Measurements from ENCODE around the gene SLC30A7.
"Not testable (repeated sequence)": the region's sequence is repeated elsewhere in the genome, so short reads cannot be mapped to it uniquely, and the experiment has no call there.

The SLC30A7 gene

GRCh38 chr1:100949515-100950158 is 53.7 kb downstream of the SLC30A7 start:
- not testable (repeated sequence) for H3K27me3 ChIP-seq (ENCODE audit: control insufficient read depth in 1 of 2, insufficient read depth in 2 of 2, low read length in 2 of 2); H3K9ac ChIP-seq (ENCODE audit: low read depth in 1 of 2, low read length in 2 of 2); H3K9me3 ChIP-seq (ENCODE audit: control insufficient read depth in 1 of 2, low read length in 2 of 2); H3K4me1 ChIP-seq (ENCODE audit: control insufficient read depth in 1 of 2, insufficient read depth in 2 of 2, low read length in 2 of 2); H3K27ac ChIP-seq (ENCODE audit: low read depth, low read length)
- H3K4me3 ChIP-seq (ENCODE audit: low read depth in 1 of 2, low read length in 2 of 2) = peak overlapping the region in 1 of 2 donors; percentile 24
- H3K36me3 ChIP-seq (ENCODE audit: control insufficient read depth in 1 of 2, insufficient read depth in 2 of 2, low read length in 2 of 2) = peaks cover 0 to 18% of the 10 kb centered on the region in 2 donors

DNA sequence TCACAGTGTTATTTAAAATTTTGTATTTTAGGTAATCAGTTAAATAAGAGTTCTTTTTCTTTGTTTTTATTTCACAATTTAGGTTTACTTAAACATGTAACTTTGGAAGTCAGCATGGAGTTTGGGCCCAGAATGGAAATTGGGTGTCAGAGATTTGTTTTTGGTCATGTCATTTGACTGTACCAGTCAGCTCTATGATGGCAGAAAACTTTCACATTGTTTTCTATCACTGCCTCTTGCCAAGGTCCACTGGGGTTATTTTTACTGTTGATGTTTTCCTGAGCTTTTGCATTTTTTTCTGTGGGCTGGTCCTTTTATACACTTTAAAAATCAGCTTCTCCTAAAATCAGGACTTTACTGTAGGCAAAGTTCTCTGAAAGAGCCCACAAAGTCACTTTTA is 54.4 kb downstream of the SLC30A7 start:
- H3K27ac ChIP-seq (ENCODE audit: low read depth, low read length) = no peak overlapping the region
- no peaks in the 10 kb centered on the region for H3K9me3 ChIP-seq (ENCODE audit: control insufficient read depth in 1 of 2, low read length in 2 of 2)
- no peaks in the 10 kb centered on the region for H3K27me3 ChIP-seq (ENCODE audit: control insufficient read depth in 1 of 2, insufficient read depth in 2 of 2, low read length in 2 of 2)
- no peak overlapping the region for H3K4me3 ChIP-seq (ENCODE audit: low read depth in 1 of 2, low read length in 2 of 2)
- H3K36me3 ChIP-seq (ENCODE audit: control insufficient read depth in 1 of 2, insufficient read depth in 2 of 2, low read length in 2 of 2) = peaks cover 0 to 18% of the 10 kb centered on the region in 2 donors
- H3K4me1 ChIP-seq (ENCODE audit: control insufficient read depth in 1 of 2, insufficient read depth in 2 of 2, low read length in 2 of 2) = peaks cover 0 to 9% of the 10 kb centered on the region in 2 donors
- no peak overlapping the region for H3K9ac ChIP-seq (ENCODE audit: low read depth in 1 of 2, low read length in 2 of 2)

GRCh38 chr1:100950781-100951180 is 54.9 kb downstream of the SLC30A7 start:
- Histone ChIP-seq H3K27me3 (ENCODE audit: control insufficient read depth in 1 of 2, insufficient read depth in 2 of 2, low read length in 2 of 2) (no peaks in the 10 kb centered on the region), H3K4me1 (ENCODE audit: control insufficient read depth in 1 of 2, insufficient read depth in 2 of 2, low read length in 2 of 2) (peaks cover 0 to 9% of the 10 kb centered on the region in 2 donors), H3K9me3 (ENCODE audit: control insufficient read depth in 1 of 2, low read length in 2 of 2) (no peaks in the 10 kb centered on the region), H3K4me3 (ENCODE audit: low read depth in 1 of 2, low read length in 2 of 2) (no peak overlapping the region), H3K9ac (ENCODE audit: low read depth in 1 of 2, low read length in 2 of 2) (no peak overlapping the region), H3K36me3 (ENCODE audit: control insufficient read depth in 1 of 2, insufficient read depth in 2 of 2, low read length in 2 of 2) (peaks cover 0 to 18% of the 10 kb centered on the region in 2 donors), H3K27ac (ENCODE audit: low read depth, low read length) (no peak overlapping the region)

DNA sequence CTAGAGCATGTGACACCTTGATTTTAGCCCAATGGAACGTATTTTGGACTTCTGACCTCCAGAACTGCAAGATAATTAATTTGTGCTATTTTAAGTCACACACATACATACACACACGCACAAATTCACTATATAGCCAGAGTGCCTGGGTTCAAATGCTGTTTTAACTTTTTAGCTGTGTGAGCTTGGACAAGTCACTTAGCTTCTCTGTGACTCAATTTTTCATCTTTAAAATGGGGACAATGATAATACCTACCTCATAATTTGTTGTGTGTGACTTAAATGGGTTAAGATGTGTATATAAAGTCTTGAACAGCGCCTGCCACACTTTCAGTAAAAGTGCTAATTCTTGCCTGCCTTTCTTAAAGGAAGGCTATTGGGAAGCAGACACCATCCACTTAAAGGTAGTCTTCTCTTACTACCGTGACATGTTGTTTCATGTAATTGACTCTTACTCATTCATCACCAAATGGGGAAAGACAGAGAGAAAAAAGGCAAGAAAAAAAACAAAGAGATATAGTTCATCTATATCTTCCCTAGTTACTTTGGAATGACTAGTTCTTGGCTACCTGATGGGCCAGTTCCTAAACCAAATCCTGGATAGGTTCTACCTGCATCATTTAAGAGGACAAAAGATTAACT is 56.3 kb downstream of the SLC30A7 start:
- Histone ChIP-seq H3K9me3 (ENCODE audit: control insufficient read depth in 1 of 2, low read length in 2 of 2) (no peaks in the 10 kb centered on the region), H3K4me1 (ENCODE audit: control insufficient read depth in 1 of 2, insufficient read depth in 2 of 2, low read length in 2 of 2) (peaks cover 0 to 9% of the 10 kb centered on the region in 2 donors), H3K36me3 (ENCODE audit: control insufficient read depth in 1 of 2, insufficient read depth in 2 of 2, low read length in 2 of 2) (peaks cover 0 to 18% of the 10 kb centered on the region in 2 donors), H3K4me3 (ENCODE audit: low read depth in 1 of 2, low read length in 2 of 2) (no peak overlapping the region), H3K27ac (ENCODE audit: low read depth, low read length) (no peak overlapping the region), H3K27me3 (ENCODE audit: control insufficient read depth in 1 of 2, insufficient read depth in 2 of 2, low read length in 2 of 2) (no peaks in the 10 kb centered on the region), H3K9ac (ENCODE audit: low read depth in 1 of 2, low read length in 2 of 2) (no peak overlapping the region)

GRCh38 chr1:100952970-100953369 is 57.1 kb downstream of the SLC30A7 start:
- H3K27me3 ChIP-seq (ENCODE audit: control insufficient read depth in 1 of 2, insufficient read depth in 2 of 2, low read length in 2 of 2); H3K4me1 ChIP-seq (ENCODE audit: control insufficient read depth in 1 of 2, insufficient read depth in 2 of 2, low read length in 2 of 2); H3K27ac ChIP-seq (ENCODE audit: low read depth, low read length): not testable (repeated sequence)

DNA sequence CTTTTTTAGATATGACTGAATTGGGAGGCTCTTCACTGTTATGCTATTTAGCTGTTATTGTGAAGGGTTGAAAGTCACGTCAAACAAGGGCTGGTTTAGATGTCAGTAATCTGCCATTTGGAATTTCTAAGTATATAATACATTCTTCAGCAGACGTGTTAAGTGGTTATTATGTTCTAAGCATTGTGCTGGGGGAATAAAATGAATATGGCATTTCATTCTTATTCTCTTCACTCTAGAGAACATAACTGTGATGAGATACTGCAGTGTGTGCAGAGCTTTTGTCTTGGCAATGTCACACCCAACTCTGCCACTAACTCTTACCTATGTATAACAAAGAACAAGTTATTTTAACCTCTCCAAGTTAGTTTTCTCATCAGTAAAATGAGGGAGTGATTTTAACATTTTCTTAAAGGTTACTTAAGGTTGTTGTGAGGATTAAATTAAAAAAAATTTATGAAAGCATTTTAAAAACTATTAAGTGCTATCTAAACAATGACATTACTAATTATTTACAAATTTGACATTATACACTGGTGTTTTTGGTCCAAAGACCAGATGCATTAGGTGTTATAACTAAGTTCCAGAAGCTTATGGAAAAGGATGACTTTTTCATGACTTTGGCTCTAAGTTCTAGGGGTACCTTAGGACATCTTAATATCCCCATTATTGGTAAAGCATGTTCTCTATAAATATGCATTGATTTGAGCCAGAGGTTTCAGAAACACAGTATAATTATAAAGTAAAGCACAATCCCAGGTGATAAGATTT is 58.3 kb downstream of the SLC30A7 start:
- H3K4me3 ChIP-seq (ENCODE audit: low read depth in 1 of 2, low read length in 2 of 2) = no peak overlapping the region
- no peak overlapping the region for H3K27ac ChIP-seq (ENCODE audit: low read depth, low read length)
- H3K27me3 ChIP-seq (ENCODE audit: control insufficient read depth in 1 of 2, insufficient read depth in 2 of 2, low read length in 2 of 2) = no peaks in the 10 kb centered on the region
- peaks cover 0 to 18% of the 10 kb centered on the region in 2 donors for H3K36me3 ChIP-seq (ENCODE audit: control insufficient read depth in 1 of 2, insufficient read depth in 2 of 2, low read length in 2 of 2)
- no peak overlapping the region for H3K9ac ChIP-seq (ENCODE audit: low read depth in 1 of 2, low read length in 2 of 2)
- peaks cover 0 to 7% of the 10 kb centered on the region in 2 donors for H3K4me1 ChIP-seq (ENCODE audit: control insufficient read depth in 1 of 2, insufficient read depth in 2 of 2, low read length in 2 of 2)
- no peaks in the 10 kb centered on the region for H3K9me3 ChIP-seq (ENCODE audit: control insufficient read depth in 1 of 2, low read length in 2 of 2)

More at GRCh38 chr1:100952970-100953369, 57.1 kb downstream of the SLC30A7 start:
- not testable (repeated sequence) for H3K9ac ChIP-seq (ENCODE audit: low read depth in 1 of 2, low read length in 2 of 2); H3K9me3 ChIP-seq (ENCODE audit: control insufficient read depth in 1 of 2, low read length in 2 of 2); H3K4me3 ChIP-seq (ENCODE audit: low read depth in 1 of 2, low read length in 2 of 2)
- peaks cover 0 to 18% of the 10 kb centered on the region in 2 donors for H3K36me3 ChIP-seq (ENCODE audit: control insufficient read depth in 1 of 2, insufficient read depth in 2 of 2, low read length in 2 of 2)

- no peak overlapping the region for H3K27ac ChIP-seq (ENCODE audit: low read depth, low read length)
- no peak overlapping the region for H3K4me3 ChIP-seq (ENCODE audit: low read depth in 1 of 2, low read length in 2 of 2)
- no peaks in the 10 kb centered on the region for H3K9me3 ChIP-seq (ENCODE audit: control insufficient read depth in 1 of 2, low read length in 2 of 2)
- H3K36me3 ChIP-seq (ENCODE audit: control insufficient read depth in 1 of 2, insufficient read depth in 2 of 2, low read length in 2 of 2) = peaks cover 4 to 18% of the 10 kb centered on the region in 2 donors
- H3K4me1 ChIP-seq (ENCODE audit: control insufficient read depth in 1 of 2, insufficient read depth in 2 of 2, low read length in 2 of 2) = no peaks in the 10 kb centered on the region
- no peaks in the 10 kb centered on the region for H3K27me3 ChIP-seq (ENCODE audit: control insufficient read depth in 1 of 2, insufficient read depth in 2 of 2, low read length in 2 of 2)
- no peak overlapping the region for H3K9ac ChIP-seq (ENCODE audit: low read depth in 1 of 2, low read length in 2 of 2)
Measured at GRCh38 chr1:100955322-100955721, 59.4 kb downstream of the SLC30A7 start.

GRCh38 chr1:100959502-100960060 is 63.7 kb downstream of the SLC30A7 start:
- Histone ChIP-seq H3K27me3 (ENCODE audit: control insufficient read depth in 1 of 2, insufficient read depth in 2 of 2, low read length in 2 of 2) (no peaks in the 10 kb centered on the region), H3K9me3 (ENCODE audit: control insufficient read depth in 1 of 2, low read length in 2 of 2) (no peaks in the 10 kb centered on the region), H3K36me3 (ENCODE audit: control insufficient read depth in 1 of 2, insufficient read depth in 2 of 2, low read length in 2 of 2) (peaks cover 4 to 7% of the 10 kb centered on the region in 2 donors), H3K27ac (ENCODE audit: low read depth, low read length) (no peak overlapping the region), H3K9ac (ENCODE audit: low read depth in 1 of 2, low read length in 2 of 2) (no peak overlapping the region), H3K4me1 (ENCODE audit: control insufficient read depth in 1 of 2, insufficient read depth in 2 of 2, low read length in 2 of 2) (no peaks in the 10 kb centered on the region), H3K4me3 (ENCODE audit: low read depth in 1 of 2, low read length in 2 of 2) (no peak overlapping the region)

GRCh38 chr1:100960098-100960497 is 64.2 kb downstream of the SLC30A7 start:
- Histone ChIP-seq H3K36me3 (ENCODE audit: control insufficient read depth in 1 of 2, insufficient read depth in 2 of 2, low read length in 2 of 2) (peaks cover 4 to 7% of the 10 kb centered on the region in 2 donors), H3K27ac (ENCODE audit: low read depth, low read length) (no peak overlapping the region), H3K9ac (ENCODE audit: low read depth in 1 of 2, low read length in 2 of 2) (no peak overlapping the region), H3K9me3 (ENCODE audit: control insufficient read depth in 1 of 2, low read length in 2 of 2) (no peaks in the 10 kb centered on the region), H3K4me3 (ENCODE audit: low read depth in 1 of 2, low read length in 2 of 2) (no peak overlapping the region), H3K4me1 (ENCODE audit: control insufficient read depth in 1 of 2, insufficient read depth in 2 of 2, low read length in 2 of 2) (no peaks in the 10 kb centered on the region), H3K27me3 (ENCODE audit: control insufficient read depth in 1 of 2, insufficient read depth in 2 of 2, low read length in 2 of 2) (no peaks in the 10 kb centered on the region)

- Histone ChIP-seq H3K4me3 (ENCODE audit: low read depth in 1 of 2, low read length in 2 of 2) (no peak overlapping the region), H3K27me3 (ENCODE audit: control insufficient read depth in 1 of 2, insufficient read depth in 2 of 2, low read length in 2 of 2) (no peaks in the 10 kb centered on the region), H3K9ac (ENCODE audit: low read depth in 1 of 2, low read length in 2 of 2) (no peak overlapping the region)
Measured at GRCh38 chr1:100968621-100969020, 72.7 kb downstream of the SLC30A7 start.

More at GRCh38 chr1:100968621-100969020, 72.7 kb downstream of the SLC30A7 start:
- H3K27ac ChIP-seq (ENCODE audit: low read depth, low read length) = no peak overlapping the region
- peaks cover 6 to 20% of the 10 kb centered on the region in 2 donors for H3K36me3 ChIP-seq (ENCODE audit: control insufficient read depth in 1 of 2, insufficient read depth in 2 of 2, low read length in 2 of 2)
- H3K4me1 ChIP-seq (ENCODE audit: control insufficient read depth in 1 of 2, insufficient read depth in 2 of 2, low read length in 2 of 2) = no peaks in the 10 kb centered on the region
- no peaks in the 10 kb centered on the region for H3K9me3 ChIP-seq (ENCODE audit: control insufficient read depth in 1 of 2, low read length in 2 of 2)
